ENCODE data around the gene SMYD2.

The SMYD2 gene

GRCh38 chr1:214281021-214281719 lies at the start of gene SMYD2:
Gene SMYD2 (plus strand): TSS chr1:214281159. CDS start chr1:214281255, 96 bp downstream.
- DNase-seq = peak; percentile 21

- no peak for DNase-seq
Measured at GRCh38 chr1:214233856-214234634, 46.9 kb upstream of the SMYD2 start.

GRCh38 chr1:214234635-214235025 lies 46.3 kb upstream of the SMYD2 start:
- no peak for DNase-seq

GRCh38 chr1:214236477-214236876 lies 44.5 kb upstream of the SMYD2 start:
- no peak for DNase-seq

GRCh38 chr1:214241060-214241459 lies 39.9 kb upstream of the SMYD2 start:
- DNase-seq = no peak

GRCh38 chr1:214244252-214244651 lies 36.7 kb upstream of the SMYD2 start:
- DNase-seq = no peak

- DNase-seq = no peak
Measured at GRCh38 chr1:214244841-214245240, 36.1 kb upstream of the SMYD2 start.

GRCh38 chr1:214247501-214248041 lies 33.4 kb upstream of the SMYD2 start:
- no peak for DNase-seq

GRCh38 chr1:214248311-214249085 lies 32.5 kb upstream of the SMYD2 start:
- no peak for DNase-seq

- DNase-seq = no peak
Measured at GRCh38 chr1:214249651-214250050, 31.3 kb upstream of the SMYD2 start.

- DNase-seq = no peak
Measured at GRCh38 chr1:214251354-214251753, 29.6 kb upstream of the SMYD2 start.

GRCh38 chr1:214255509-214255908 lies 25.4 kb upstream of the SMYD2 start:
- DNase-seq = no peak

GRCh38 chr1:214259353-214259977 lies 21.5 kb upstream of the SMYD2 start:
- no peak for DNase-seq

- DNase-seq = no peak
Measured at GRCh38 chr1:214260561-214261205, 20.3 kb upstream of the SMYD2 start.

- DNase-seq = no peak
Measured at GRCh38 chr1:214261206-214262123, 19.5 kb upstream of the SMYD2 start.

GRCh38 chr1:214264196-214264595 lies 16.8 kb upstream of the SMYD2 start:
- no peak for DNase-seq

GRCh38 chr1:214264976-214265375 lies 16.0 kb upstream of the SMYD2 start:
- DNase-seq = no peak

- no peak for DNase-seq
Measured at GRCh38 chr1:214270097-214270650, 10.8 kb upstream of the SMYD2 start.

- no peak for DNase-seq
Measured at GRCh38 chr1:214271174-214271858, 9.6 kb upstream of the SMYD2 start.
